PC-3 (cell line): ENCODE results near the gene SBK1.

Source experiments
- EZH2phosphoT487 ChIP-seq: fragments of 300-600 bp; sonication (generic); IDR thresholded peaks from 2 replicates; pipeline ENCODE4 v1.6.1; 2018; ENCODE audit warnings: mild to moderate bottlenecking, antibody characterized with exemption, low read length, borderline replicate concordance
- TF ChIP-seq, protein P1 (sequence below): fragments of 300-600 bp; sonication (generic); conservative IDR thresholded peaks from 2 replicates; pipeline ENCODE4 v1.5.1; 2017; ENCODE audit warnings: antibody characterized with exemption, low read depth, mild to moderate bottlenecking, low read length

DNA sequence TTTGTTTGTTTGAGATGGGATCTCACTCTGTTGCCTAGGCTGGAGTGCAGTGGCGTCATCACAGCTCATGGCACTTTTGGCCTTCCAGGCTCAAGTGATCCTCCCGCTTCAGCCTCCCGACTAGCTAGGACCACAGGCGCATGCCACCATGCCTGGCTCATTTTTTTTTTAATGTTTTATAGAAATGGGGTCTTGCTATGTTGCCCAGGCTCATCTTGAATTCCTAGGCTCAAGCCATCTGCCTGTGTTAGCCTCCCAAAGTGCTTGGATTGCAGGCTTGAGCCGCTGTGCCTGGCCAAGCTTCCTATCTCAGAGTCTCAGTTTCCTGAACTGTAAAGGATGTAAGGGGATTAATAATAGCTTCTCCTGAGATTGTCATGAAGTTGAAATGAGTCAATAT is 8.0 kb downstream of the SBK1 start:
- TF ChIP-seq, protein P1, sequence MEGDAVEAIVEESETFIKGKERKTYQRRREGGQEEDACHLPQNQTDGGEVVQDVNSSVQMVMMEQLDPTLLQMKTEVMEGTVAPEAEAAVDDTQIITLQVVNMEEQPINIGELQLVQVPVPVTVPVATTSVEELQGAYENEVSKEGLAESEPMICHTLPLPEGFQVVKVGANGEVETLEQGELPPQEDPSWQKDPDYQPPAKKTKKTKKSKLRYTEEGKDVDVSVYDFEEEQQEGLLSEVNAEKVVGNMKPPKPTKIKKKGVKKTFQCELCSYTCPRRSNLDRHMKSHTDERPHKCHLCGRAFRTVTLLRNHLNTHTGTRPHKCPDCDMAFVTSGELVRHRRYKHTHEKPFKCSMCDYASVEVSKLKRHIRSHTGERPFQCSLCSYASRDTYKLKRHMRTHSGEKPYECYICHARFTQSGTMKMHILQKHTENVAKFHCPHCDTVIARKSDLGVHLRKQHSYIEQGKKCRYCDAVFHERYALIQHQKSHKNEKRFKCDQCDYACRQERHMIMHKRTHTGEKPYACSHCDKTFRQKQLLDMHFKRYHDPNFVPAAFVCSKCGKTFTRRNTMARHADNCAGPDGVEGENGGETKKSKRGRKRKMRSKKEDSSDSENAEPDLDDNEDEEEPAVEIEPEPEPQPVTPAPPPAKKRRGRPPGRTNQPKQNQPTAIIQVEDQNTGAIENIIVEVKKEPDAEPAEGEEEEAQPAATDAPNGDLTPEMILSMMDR: no peak
- TF ChIP-seq EZH2phosphoT487: no peak
